GM18507 (cell line): ENCODE results near the gene ZBED4.
A peak's percentile ranks its signal among the peaks of the same experiment; 100 is the strongest.

Experiments
- DNase-seq: peaks from one replicate; pipeline ENCODE4 v3.0.0; 2011; ENCODE audit warnings: low read depth; ENCODE audit not compliant: insufficient read length; ENCODE audit errors: extremely low spot score
- FAIRE-seq: peaks from 2 replicates; lab custom pipeline; 2011; peaks lifted over from hg19 to GRCh38; lab: Jason Lieb, UNC

ZBED4 gene

GRCh38 chr22:49913446-49913845, 59.8 kb downstream of the ZBED4 start:
- no peak for DNase-seq

GRCh38 chr22:49914256-49914655, 60.6 kb downstream of the ZBED4 start:
- DNase-seq (no peak), FAIRE-seq (no peak)

More at GRCh38 chr22:49913446-49913845, 59.8 kb downstream of the ZBED4 start:
- FAIRE-seq = no peak

GRCh38 chr22:49915610-49916009, 62.0 kb downstream of the ZBED4 start:
- DNase-seq (no peak), FAIRE-seq (no peak)

GRCh38 chr22:49916831-49917230, 63.2 kb downstream of the ZBED4 start:
- DNase-seq (no peak), FAIRE-seq (no peak)

GRCh38 chr22:49917974-49918910, 64.6 kb downstream of the ZBED4 start, which contains the start of the genes ALG12 and CRELD2:
Gene ALG12, minus strand, starts transcription at chr22:49918438. Its CDS starts 4,673 bp downstream, at chr22:49913765.
Gene CRELD2, plus strand, starts transcription at chr22:49918634. Its CDS starts 136 bp downstream, at chr22:49918770.
- FAIRE-seq (peak; percentile 95), DNase-seq (peak; percentile 97)

- DNase-seq = no peak
- no peak for FAIRE-seq
These were observed 65.6 kb downstream of the ZBED4 start for GRCh38 chr22:49918911-49919881.

- no peak for DNase-seq
- FAIRE-seq = no peak
These were observed 67.2 kb downstream of the ZBED4 start for GRCh38 chr22:49920859-49921258.

GRCh38 chr22:49921508-49922278, 68.0 kb downstream of the ZBED4 start:
- DNase-seq = no peak
- FAIRE-seq = no peak

GRCh38 chr22:49922484-49922883, 68.8 kb downstream of the ZBED4 start:
- DNase-seq (no peak), FAIRE-seq (no peak)

GRCh38 chr22:49922926-49923325, 69.3 kb downstream of the ZBED4 start:
- FAIRE-seq = no peak
- DNase-seq = no peak

- FAIRE-seq (peak; percentile 48), DNase-seq (no peak)
These were observed 69.8 kb downstream of the ZBED4 start for GRCh38 chr22:49923445-49923844.

- no peak for DNase-seq
- no peak for FAIRE-seq
These were observed 70.6 kb downstream of the ZBED4 start for GRCh38 chr22:49924113-49924833.

GRCh38 chr22:49925525-49926128, 72.0 kb downstream of the ZBED4 start:
- DNase-seq (no peak), FAIRE-seq (peak; percentile 97)

- FAIRE-seq (no peak), DNase-seq (no peak)
These were observed 73.3 kb downstream of the ZBED4 start for GRCh38 chr22:49926916-49927315.

- FAIRE-seq (no peak), DNase-seq (no peak)
These were observed 74.0 kb downstream of the ZBED4 start for GRCh38 chr22:49927483-49928184.

- DNase-seq (no peak), FAIRE-seq (no peak)
These were observed 74.5 kb downstream of the ZBED4 start for GRCh38 chr22:49928185-49928495.

GRCh38 chr22:49928555-49929210, 75.0 kb downstream of the ZBED4 start:
- no peak for FAIRE-seq

More at GRCh38 chr22:49928555-49929210, 75.0 kb downstream of the ZBED4 start:
- no peak for DNase-seq
